PC-9 (cell line): ENCODE data around the gene FADD.

Experiments
- EZH2 ChIP-seq: fragments of 200-600 bp; sonication (generic); IDR thresholded peaks from 2 replicates; pipeline ENCODE4 v1.8.0; 2017; ENCODE audit warnings: antibody characterized with exemption, low read depth
- TF ChIP-seq, protein P1 (sequence below): fragments of 200-600 bp; sonication (generic); conservative IDR thresholded peaks from 2 replicates; pipeline ENCODE4 v1.6.1; 2017; ENCODE audit warnings: mixed run types, antibody characterized with exemption, mild to moderate bottlenecking, moderate library complexity

DNA sequence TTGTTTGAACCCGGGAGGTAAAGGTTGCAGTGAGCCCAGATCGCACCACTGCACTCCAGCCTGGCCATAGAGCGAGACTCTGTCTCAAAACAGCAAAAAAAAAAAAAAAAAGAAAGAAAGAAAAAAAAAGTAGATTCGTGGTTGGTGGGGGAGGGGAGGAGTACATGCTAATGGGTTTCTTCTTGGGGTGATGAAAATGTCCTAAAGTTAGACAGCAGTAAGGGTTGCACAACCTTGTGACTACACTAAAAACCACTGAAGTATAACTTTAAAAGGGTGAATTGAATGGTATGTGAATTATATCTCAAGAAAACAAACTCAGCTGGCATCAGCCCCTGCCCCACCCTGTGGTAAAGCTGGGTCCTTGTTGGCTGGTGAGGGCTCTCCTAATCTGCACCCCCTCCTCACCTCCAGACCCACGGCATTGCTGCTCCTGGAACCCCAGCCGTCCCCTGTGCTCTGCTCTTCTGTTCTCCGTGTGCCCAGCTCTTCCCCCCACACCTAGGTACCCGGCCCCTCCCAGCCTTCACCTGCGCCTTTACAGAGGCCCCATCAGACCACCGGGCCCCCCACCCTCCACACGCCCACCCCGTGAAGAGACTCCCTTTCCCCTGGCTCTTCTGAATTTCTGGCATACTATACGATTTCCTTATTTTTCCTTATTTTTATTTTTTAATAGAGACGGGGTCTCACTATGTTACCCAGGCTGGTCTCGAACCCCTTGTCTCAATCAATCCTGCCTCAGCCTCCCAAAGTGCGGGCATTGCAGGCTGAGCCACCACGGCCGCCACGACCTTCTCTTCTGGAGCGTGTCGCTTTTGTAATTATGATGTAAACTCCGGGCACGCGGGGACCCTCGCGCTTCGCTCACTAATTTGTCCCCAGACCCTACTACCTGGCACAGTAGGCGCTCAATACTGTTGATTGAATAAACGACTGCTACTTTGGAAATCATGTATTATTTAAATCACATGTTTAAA lies 924 bp upstream of the FADD start:
- TF ChIP-seq, protein P1, sequence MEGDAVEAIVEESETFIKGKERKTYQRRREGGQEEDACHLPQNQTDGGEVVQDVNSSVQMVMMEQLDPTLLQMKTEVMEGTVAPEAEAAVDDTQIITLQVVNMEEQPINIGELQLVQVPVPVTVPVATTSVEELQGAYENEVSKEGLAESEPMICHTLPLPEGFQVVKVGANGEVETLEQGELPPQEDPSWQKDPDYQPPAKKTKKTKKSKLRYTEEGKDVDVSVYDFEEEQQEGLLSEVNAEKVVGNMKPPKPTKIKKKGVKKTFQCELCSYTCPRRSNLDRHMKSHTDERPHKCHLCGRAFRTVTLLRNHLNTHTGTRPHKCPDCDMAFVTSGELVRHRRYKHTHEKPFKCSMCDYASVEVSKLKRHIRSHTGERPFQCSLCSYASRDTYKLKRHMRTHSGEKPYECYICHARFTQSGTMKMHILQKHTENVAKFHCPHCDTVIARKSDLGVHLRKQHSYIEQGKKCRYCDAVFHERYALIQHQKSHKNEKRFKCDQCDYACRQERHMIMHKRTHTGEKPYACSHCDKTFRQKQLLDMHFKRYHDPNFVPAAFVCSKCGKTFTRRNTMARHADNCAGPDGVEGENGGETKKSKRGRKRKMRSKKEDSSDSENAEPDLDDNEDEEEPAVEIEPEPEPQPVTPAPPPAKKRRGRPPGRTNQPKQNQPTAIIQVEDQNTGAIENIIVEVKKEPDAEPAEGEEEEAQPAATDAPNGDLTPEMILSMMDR: no peak
- TF ChIP-seq EZH2: no peak
